HG03175 (cell line): ENCODE results near the gene MAD1L1.
A peak's percentile ranks its signal among the peaks of the same experiment; 100 is the strongest.

ENCODE experiments used
- ATAC-seq: cut with Tn5 transposase; IDR thresholded peaks from one replicate; pipeline ENCODE4 v1.9.1; 2021; ENCODE audit warnings: mild to moderate bottlenecking, moderate library complexity; ENCODE audit not compliant: unreplicated experiment

Gene MAD1L1

GRCh38 chr7:2242541-2243429 lies 10.0 kb upstream of the MAD1L1 start:
- peak; percentile 32 for ATAC-seq

GRCh38 chr7:2241580-2242540 lies 9.1 kb upstream of the MAD1L1 start, which contains the start of the genes MRM2 and NUDT1:
Gene MRM2, minus strand, starts transcription at chr7:2242205. Its CDS starts 36 bp downstream, at chr7:2242169.
Gene NUDT1, plus strand, starts transcription at chr7:2242226. Its CDS starts 2,349 bp downstream, at chr7:2244575.
- peak; percentile 62 for ATAC-seq

DNA sequence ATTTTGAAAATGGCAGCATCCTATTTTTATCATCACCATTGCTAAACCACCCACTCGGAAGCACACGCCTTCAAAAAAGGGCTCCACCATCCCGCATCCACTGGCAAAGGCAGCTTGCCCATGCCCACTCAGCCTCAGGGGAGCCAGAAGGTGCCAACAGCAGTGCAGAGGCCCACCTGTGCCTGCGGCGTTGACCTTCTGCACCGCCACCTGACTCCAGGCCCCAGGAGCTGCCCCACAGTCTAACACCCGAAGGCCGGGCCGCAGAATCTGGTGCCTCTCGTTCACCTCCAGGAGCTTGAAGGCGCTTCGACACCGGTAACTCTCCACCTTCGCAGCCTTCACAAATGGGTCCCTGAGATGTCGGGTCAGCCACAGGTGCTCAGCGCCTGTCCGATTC lies 6.5 kb upstream of the MAD1L1 start:
- ATAC-seq = no peak

GRCh38 chr7:2237109-2237602 lies 4.4 kb upstream of the MAD1L1 start:
- peak; percentile 61 for ATAC-seq

DNA sequence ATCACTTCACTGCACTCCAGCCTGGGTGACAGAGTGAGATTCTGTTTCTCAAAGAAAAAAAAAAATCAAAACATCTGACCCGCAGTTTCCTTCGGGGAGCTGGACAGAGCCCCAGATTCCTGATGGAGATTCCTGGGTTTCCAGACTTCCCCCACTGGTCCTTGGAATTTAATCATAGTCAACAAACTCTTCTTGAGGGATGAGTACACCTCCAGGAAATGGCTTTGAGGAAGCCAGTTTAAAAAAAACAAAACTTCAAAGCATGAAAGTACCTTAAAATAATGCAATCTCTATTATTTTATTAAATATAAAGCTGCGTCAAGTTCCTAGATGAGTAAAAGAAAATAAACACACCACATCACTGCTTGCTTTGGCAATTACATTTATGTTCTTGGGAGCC lies 1.2 kb upstream of the MAD1L1 start:
- no peak for ATAC-seq

- ATAC-seq = peak; percentile 33
These were observed 566 bp downstream of the MAD1L1 start for GRCh38 chr7:2231992-2232765.

- ATAC-seq = no peak
These were observed 1.9 kb downstream of the MAD1L1 start for GRCh38 chr7:2230882-2231281.

- no peak for ATAC-seq
These were observed 2.5 kb downstream of the MAD1L1 start for GRCh38 chr7:2230226-2230625.

DNA sequence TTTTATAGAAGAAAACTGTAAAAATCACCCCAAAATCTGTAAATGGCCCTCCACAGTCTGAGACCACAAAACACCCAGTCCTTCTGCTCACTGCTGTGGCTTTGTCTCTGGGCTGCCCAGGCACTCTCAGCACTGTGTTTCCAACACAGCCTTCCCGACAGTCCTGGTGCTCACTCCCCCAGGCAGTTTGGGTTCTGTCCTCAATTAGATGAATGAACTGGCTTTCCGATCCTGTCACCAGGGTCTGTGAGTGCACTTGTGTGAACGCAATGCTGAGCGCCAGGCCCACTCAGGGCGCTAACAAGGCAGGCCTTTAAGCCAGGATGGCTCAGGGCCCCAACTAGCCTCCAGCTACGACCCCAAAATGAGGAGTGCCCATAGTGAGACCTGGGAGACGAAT lies 3.3 kb downstream of the MAD1L1 start:
- ATAC-seq = no peak

DNA sequence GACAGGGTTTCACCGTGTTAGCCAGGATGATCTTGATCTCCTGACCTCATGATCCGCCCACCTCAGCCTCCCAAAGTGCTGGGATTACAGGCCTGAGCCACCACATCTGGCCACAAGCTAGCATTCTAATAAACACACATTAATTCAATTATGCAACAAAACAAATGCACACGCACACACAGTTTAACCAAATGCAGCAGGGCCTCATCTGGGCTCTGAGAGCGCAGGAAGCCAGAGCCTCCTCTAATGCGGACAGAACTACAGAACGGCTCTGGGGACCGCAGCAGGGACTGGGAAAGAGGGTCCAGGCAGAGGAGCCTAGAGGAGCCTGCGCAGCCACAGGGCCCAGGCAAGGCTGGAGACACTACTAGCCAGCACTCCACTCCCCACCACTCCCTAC lies 3.8 kb downstream of the MAD1L1 start:
- no peak for ATAC-seq

GRCh38 chr7:2227699-2228098 lies 5.0 kb downstream of the MAD1L1 start:
- ATAC-seq = no peak

DNA sequence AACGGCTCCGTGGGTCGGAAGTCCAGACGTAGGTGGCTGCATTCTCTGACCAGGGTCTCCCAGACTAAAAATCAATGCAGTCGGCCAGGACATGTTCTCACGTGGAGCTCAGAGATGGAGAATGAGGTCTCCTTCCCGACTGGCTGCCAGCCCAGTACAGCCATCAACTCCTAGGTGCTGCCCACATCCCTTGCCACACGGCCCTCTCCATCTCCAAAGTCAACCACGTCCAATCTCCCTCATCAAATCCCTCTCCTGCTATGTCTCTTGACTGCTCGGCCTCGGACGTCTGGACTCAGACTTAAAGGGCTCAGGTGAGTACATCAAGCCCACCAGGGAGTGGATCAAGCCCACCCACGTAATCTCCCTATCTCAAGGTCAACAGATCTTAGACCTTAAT lies 6.9 kb downstream of the MAD1L1 start:
- no peak for ATAC-seq

GRCh38 chr7:2225336-2225735 lies 7.4 kb downstream of the MAD1L1 start:
- ATAC-seq = no peak

DNA sequence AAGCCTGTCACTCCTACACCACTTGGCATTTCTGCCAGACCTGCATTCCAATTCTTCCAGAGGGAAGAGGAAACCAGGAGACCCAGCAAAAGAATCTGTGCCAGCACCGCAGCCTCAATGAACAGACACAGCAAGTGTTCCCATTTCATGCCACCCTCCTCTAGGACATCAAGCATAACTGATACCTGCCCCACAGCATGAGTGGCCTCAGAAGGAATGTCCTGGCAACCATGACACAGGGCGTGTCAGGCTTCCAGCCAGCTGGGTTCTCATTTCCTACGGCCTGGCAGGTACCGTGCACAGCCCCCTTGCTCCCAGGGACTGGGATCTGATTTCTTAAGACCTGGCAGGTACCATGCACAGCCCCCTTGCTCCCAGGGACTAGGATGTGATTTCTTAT lies 7.8 kb downstream of the MAD1L1 start:
- ATAC-seq = no peak

DNA sequence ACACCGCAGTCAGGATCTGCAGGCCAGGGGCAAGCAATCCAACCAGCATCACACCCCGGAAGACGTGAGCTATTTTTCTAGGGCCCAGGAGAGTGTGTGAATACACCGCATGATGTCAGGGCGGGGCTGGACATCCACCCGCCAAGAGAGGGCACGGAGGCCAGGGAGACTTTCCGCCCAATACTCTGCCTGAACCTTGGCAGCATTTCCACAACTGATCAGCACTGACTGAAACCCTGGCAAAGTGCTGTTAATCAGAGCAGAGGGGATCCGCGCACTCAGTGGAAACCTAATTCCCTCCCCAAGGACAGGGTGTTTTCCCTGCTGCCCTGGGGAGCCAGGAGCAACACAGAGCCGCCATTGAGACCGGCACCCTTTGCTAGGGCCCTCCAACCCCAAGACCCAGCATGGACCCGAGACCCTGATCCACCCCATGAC lies 8.2 kb downstream of the MAD1L1 start:
- ATAC-seq = no peak

- no peak for ATAC-seq
These were observed 9.4 kb downstream of the MAD1L1 start for GRCh38 chr7:2223321-2223720.

GRCh38 chr7:2222516-2222915 lies 10.2 kb downstream of the MAD1L1 start:
- ATAC-seq = no peak

DNA sequence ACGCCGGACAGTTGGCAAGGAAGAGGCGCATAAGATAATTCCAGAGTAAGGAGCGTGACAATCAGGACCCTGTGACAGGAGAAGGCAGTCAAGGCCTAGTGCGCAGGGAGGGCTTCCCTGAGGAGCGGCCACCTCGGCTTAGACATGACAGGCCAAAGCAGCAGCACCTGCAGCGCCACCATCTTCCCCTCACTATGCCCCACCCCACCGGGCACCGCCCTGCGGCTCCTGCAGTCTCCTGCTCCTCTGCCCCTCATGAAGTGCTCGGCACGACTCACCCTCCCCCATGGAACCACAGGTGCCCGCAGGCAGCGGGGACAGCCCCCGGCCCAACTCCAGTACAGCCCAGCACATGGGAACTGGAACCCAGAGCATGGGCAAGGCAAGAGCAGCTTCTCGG lies 11.8 kb downstream of the MAD1L1 start:
- no peak for ATAC-seq

DNA sequence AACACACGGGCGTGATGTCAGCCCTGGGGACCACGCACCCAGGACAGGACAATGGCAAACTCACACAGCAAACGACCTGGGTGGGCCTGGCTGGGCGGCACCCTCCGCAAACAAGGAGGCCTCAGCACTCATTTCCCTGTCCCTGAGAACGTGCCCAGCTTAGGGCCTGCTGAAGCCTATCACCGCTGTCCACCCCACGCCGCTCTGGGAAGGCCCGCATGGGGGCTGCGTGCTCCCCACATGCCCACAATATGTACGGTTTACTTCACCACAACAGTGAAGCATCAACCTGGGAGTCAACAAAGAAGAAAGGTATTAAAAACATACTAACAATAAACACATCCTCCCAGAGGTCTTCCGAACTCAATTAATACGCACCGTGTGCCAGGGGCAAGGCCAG lies 12.2 kb downstream of the MAD1L1 start:
- no peak for ATAC-seq

DNA sequence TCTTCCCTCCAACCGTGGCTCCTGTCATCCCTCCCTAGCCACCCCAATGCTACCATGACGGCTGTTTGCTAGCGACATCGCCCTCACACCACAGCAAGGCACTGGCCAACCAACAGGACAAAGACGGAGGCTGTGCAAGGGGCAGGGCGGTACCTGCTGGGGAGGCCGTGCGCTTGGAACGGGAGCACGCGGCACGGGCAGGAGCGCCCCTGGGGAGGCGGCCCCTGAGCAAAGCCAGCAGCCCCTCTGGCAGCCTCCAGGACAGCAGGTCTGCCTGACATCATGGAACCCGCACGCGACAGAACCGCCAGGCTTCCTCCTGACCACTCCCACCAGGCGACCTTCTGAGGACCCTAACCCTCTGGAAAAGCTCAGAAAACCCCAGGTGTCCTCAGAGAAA lies 12.7 kb downstream of the MAD1L1 start:
- no peak for ATAC-seq

- no peak for ATAC-seq
These were observed 13.1 kb downstream of the MAD1L1 start for GRCh38 chr7:2219606-2220005.
